Measurements from ENCODE around the gene TFRC.
"Not testable (repeated sequence)": the region's sequence is repeated elsewhere in the genome, so short reads cannot be mapped to it uniquely, and the experiment has no call there.

Gene TFRC

GRCh38 chr3:196081834-196082618 is at the start of gene TFRC:
TFRC (minus strand) TSS chr3:196082090; CDS start chr3:196077099, 4,991 bp downstream.
- peak; percentile 96 for DNase-seq (ENCODE audit: low spot score)

DNA sequence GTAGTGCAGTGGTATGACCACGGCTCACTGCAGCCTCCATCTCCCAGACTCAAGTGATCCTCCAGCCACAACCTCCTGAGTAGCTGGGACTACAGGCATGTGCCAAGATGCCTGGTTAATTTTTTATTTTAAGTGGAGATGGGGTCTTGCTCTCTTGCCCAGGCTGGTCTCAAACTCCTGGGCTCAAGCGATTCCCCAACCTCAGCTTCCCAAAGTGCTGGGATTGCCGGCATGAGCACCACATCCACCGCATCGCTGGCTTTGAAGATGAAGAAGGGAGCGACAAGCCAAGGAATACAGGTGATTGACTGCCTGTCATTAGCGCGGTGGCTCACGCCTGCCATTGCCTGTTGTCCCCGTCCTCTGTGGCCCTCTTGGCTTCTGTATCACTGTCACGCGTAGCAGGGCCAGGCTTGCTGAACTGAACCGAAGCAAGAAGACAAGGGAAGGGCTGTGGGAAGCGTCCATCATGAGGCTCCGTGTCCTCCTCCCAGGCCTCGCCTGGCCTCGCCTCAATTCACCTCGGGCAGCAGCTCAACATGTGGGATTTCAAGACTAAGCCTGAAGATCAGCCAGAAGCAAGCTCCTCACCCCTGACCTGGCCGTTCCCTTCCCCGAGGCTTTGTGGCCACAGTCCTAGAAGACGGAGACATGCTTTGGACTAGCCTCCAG is 46.4 kb upstream of the TFRC start:
- DNase-seq (ENCODE audit: low spot score): no peak

GRCh38 chr3:196127308-196128040 is 45.6 kb upstream of the TFRC start:
- DNase-seq (ENCODE audit: low spot score): no peak

DNA sequence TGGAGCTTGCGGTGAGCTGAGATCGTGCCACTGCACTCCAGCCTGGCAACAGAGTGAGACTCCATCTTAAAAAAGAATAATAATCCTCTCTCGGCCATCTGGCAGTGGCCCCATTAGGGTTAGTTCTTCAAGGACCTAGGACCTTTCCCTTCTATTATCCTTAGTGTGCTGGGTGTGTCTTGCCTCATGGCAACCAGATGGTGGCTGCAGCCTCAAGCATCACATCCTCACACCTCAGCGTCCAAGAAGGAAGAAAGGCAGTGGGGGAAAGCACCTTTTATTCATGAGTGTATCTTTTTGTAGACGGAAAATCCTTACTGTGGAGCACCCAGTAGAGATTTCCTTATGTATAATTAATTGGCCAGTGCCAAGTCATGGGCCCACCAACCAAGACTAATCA is 42.7 kb upstream of the TFRC start:
- DNase-seq (ENCODE audit: low spot score): no peak

- no peak for DNase-seq (ENCODE audit: low spot score)
Measured at GRCh38 chr3:196122688-196123046, 40.8 kb upstream of the TFRC start.

DNA sequence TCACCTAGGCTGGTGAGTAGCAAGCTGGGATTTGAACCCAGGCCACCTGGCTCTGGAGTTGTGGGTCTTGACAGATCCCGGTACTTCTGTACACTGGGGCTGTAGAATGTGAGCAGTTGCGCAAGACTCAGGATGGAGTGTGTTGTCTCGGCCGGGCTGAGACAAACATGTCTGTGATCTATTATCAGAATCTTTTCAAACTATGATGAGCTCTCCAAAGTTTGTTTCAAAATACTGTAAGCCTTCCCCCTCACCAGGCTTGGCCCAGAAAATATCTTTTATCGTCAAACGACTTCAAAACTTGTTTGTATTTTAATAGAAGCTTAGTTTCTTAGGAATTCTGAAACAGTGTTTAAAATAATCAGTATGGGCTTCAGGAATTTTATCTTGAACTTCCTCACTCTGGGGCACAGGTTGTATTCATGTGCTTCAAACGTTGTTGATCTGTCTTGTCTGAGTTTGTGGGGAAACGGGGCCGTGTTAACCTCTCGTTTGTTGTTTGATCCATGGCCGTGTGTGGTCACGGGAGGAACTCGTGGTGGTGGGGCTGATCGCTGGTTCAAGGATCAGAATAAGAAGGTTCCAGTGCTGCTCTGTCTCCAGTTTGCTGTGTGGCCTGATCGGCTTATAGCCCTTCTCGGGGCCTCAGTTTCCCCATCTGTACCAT is 40.3 kb upstream of the TFRC start:
- no peak for DNase-seq (ENCODE audit: low spot score)

- no peak for DNase-seq (ENCODE audit: low spot score)
Measured at GRCh38 chr3:196121066-196121465, 39.2 kb upstream of the TFRC start.

GRCh38 chr3:196120291-196120951 is 38.5 kb upstream of the TFRC start:
- no peak for DNase-seq (ENCODE audit: low spot score)

DNA sequence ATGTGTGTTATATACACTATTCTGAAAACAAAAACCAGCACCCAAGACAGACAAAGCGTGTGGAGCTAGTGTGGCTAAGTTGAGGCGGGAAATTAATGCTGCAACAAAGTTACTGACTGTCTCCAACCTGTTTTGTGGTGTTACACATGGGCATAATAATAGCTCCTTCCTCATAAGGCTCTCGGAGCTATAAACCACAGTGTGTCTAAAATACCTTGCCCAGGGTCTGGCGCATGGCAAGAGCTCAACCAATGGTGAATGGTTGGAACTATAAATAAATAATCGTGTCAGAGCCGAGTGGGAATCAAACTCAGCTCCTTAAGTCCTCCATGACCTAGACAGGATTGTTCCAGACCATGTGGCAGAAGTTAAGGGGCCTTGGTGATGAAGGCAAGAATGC is 35.9 kb upstream of the TFRC start:
- DNase-seq (ENCODE audit: low spot score): no peak

DNA sequence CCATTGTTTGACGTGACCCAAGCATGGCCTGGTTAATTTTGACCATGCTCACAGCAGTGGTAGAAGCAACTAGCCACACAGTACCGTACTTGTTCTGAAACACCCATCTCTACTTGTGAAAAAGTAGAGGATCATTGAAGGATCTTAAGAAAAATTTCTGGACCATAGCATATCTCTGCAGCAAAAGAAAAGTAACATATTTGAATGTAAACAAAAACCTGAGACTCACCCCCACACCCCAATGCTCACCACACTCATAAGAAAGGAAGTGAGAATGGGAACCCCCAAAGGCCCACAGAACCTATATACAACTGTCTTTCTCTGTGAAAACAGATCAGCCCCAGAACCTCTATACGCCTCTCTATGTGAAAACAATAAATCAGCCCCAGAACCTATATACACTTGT is 33.8 kb upstream of the TFRC start:
- DNase-seq (ENCODE audit: low spot score): no peak

DNA sequence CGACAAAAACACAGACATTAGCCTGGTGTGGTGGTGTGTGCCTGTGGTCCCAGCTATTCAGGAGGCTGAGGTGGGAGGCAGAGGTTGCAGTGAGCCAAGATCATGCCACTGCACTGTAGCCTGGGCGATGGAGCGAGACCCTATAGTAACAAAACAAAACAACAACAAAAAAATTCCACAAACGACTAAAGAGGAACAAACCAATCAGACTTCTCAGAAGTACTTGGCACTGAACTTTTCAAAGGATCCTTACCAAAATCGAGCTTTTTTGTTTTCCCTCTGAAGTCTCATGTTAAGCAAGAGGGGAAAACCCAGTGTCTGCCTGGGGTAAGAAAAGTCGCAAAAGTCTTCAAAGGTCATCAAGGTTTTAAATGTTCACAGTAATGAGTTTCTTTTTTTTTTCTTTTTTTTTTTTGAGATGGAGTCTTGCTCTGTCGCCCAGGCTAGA is 30.1 kb upstream of the TFRC start:
- no peak for DNase-seq (ENCODE audit: low spot score)

GRCh38 chr3:196108075-196108743 is 26.3 kb upstream of the TFRC start:
- no peak for DNase-seq (ENCODE audit: low spot score)

DNA sequence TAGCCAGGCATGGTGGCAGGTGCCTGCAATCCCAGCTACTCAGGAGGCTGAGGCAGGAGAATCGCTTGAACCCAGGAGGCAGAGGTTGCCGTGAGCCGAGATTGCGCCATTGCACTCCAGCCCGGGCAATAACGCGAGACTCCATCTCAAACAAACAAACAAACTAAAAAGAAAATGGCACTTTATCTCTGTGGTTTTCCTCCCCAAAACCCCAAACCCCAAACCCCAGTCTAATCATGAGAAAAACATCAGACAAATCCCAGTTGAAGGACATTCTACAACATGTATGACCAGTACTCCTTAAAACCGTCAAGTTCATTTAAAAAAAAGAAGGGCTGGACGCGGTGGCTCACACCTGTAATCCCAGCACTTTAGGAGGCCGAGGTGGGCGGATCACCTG is 22.8 kb upstream of the TFRC start:
- DNase-seq (ENCODE audit: low spot score): not testable (repeated sequence)

DNA sequence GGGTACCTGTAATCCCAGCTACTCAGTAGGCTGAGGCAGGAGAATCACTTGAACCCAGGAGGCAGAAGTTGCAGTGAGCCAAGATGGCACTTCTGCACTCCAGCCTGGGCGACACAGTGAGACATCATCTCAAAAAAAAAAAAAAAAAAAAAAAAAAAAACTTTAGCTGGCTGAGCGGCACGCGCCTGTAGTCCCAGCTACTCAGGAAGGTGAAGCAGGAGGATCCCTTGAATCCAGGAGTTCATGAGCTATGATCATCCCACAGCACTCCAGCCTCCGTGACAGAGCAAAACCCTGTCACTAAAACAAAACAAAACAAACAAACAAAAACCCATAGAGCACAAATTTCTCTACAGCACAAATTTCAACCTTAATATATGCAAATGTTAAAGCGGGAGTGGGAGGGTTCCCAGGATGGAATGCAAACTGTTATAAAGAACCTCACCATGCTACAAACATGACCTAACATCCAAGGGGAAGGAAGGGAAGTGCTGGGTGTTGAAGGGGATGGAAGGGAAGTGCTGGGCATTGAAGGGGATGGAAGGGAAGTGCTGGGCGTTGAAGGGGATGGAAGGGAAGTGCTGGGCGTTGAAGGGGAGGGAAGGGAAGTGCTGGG is 16.6 kb upstream of the TFRC start:
- DNase-seq (ENCODE audit: low spot score): not testable (repeated sequence)

DNA sequence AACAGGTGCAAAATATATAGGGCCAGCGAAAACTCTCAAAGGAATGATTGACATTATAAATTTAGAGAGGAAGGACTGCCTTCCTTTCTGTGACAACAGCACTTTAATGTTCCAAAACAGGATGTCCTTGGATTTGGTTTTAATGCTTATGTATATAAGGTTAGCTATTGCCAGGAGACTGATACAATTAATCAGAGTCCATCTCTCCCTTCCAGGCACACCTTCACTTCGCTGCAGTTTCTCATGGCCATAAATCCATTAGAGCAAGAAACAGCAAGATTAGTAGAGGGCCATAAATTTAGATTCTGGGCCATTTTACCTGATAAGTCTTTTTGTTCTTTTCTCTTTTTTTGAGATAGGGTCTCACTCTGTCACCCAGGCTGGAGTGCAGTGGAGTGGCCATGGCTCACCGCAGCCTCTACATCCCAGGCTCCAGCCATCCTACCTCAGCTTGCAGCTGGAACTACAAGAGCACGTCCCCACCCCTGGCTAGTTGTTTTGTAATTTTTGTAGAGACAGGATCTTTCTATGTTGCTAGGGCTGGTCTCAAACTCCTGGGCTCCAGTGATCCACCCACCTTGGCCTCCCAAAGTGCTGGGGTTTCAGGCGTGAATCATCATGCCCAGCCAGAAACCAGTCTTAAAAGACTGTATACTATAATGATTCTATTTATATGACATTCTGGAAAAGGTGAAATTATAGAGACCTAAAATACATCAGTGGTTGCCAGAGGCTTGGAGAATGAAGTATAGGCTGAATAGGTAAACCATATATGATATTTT is 15.7 kb upstream of the TFRC start:
- DNase-seq (ENCODE audit: low spot score): no peak

- DNase-seq (ENCODE audit: low spot score): no peak
Measured at GRCh38 chr3:196096382-196096953, 14.6 kb upstream of the TFRC start.

GRCh38 chr3:196093317-196094111 is 11.6 kb upstream of the TFRC start:
- no peak for DNase-seq (ENCODE audit: low spot score)

DNA sequence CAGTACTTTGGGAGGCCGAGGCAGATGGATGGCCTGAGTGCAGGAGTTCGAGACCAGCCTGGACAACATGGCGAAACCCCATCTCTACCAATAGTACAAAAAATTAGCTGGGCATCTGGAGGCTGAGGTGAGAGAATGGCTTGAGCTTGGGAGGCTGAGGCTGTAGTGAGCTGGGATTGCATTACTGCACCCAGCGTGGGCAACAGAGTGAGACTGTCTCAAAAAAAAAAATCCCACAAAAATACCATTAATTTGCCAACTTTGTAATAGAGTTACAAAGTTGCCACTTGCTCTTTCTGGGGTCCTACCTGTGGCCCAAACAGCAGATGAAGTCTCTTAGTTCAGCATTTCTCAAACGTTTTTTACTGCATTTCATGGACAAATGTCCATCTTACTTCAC is 6.0 kb upstream of the TFRC start:
- no peak for DNase-seq (ENCODE audit: low spot score)

- DNase-seq (ENCODE audit: low spot score): no peak
Measured at GRCh38 chr3:196082619-196082971, 705 bp upstream of the TFRC start.

Data from left forelimb (tissue), 1 donor.